Measurements from ENCODE around the gene ZNF664.

DNA sequence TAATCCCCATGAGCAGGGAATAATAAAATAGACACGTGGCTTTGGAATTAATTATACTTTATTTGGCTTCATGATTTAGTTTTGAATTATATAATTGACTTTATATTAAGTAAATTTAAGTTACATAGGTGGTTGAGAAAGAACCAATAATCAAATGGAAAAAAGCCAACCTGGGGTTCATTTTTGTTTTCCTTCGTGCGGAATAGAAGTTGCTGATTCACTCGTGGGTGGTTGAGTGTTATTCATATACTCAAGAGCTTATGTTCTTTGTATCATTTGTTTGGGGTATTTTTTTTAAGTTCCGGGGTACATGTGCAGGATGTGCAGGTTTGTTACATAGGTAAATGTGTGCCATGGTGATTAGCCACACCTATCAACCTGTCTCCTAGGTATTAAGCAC, 58.0 kb downstream of the ZNF664 start:
- TF ChIP-seq, protein P1, sequence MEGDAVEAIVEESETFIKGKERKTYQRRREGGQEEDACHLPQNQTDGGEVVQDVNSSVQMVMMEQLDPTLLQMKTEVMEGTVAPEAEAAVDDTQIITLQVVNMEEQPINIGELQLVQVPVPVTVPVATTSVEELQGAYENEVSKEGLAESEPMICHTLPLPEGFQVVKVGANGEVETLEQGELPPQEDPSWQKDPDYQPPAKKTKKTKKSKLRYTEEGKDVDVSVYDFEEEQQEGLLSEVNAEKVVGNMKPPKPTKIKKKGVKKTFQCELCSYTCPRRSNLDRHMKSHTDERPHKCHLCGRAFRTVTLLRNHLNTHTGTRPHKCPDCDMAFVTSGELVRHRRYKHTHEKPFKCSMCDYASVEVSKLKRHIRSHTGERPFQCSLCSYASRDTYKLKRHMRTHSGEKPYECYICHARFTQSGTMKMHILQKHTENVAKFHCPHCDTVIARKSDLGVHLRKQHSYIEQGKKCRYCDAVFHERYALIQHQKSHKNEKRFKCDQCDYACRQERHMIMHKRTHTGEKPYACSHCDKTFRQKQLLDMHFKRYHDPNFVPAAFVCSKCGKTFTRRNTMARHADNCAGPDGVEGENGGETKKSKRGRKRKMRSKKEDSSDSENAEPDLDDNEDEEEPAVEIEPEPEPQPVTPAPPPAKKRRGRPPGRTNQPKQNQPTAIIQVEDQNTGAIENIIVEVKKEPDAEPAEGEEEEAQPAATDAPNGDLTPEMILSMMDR (conservative IDR thresholded peaks at IDR 0.05; ENCODE audit: low read depth, low read length) = no peak
- TF ChIP-seq POLR2A (IDR thresholded peaks at IDR 0.05; ENCODE audit: low read depth, low read length) (no peak), RAD21 (IDR thresholded peaks at IDR 0.05; ENCODE audit: low read length) (no peak), MXI1 (IDR thresholded peaks at IDR 0.05; ENCODE audit: borderline replicate concordance, low read depth, low read length) (no peak), CEBPB (IDR thresholded peaks at IDR 0.05; ENCODE audit: low read depth, low read length) (no peak), MAZ (IDR thresholded peaks at IDR 0.05; ENCODE audit: borderline replicate concordance, low read depth, low read length) (no peak), FOS (IDR thresholded peaks at IDR 0.05; ENCODE audit: low read depth, low read length) (0 out of 2 replicates have a peak, but pooled peaks have one; percentile 2), RFX5 (IDR thresholded peaks at IDR 0.05; ENCODE audit: low read depth, low read length) (no peak), RCOR1 (IDR thresholded peaks at IDR 0.05; ENCODE audit: insufficient replicate concordance, low read length) (no peak), CHD1 (IDR thresholded peaks at IDR 0.05; ENCODE audit: low read depth, low read length) (no peak), MAFK (IDR thresholded peaks at IDR 0.05; ENCODE audit: low read depth, low read length) (no peak)
- TF ChIP-seq, protein P2, sequence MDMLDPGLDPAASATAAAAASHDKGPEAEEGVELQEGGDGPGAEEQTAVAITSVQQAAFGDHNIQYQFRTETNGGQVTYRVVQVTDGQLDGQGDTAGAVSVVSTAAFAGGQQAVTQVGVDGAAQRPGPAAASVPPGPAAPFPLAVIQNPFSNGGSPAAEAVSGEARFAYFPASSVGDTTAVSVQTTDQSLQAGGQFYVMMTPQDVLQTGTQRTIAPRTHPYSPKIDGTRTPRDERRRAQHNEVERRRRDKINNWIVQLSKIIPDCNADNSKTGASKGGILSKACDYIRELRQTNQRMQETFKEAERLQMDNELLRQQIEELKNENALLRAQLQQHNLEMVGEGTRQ (IDR thresholded peaks at IDR 0.05; ENCODE audit: low read depth, low read length) = no peak
- TF ChIP-seq, protein P3, sequence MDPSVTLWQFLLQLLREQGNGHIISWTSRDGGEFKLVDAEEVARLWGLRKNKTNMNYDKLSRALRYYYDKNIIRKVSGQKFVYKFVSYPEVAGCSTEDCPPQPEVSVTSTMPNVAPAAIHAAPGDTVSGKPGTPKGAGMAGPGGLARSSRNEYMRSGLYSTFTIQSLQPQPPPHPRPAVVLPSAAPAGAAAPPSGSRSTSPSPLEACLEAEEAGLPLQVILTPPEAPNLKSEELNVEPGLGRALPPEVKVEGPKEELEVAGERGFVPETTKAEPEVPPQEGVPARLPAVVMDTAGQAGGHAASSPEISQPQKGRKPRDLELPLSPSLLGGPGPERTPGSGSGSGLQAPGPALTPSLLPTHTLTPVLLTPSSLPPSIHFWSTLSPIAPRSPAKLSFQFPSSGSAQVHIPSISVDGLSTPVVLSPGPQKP (IDR thresholded peaks at IDR 0.05; ENCODE audit: borderline replicate concordance, low read depth, low read length) = no peak

Measured in IMR-90 (cell line).